ENCODE data around the gene IFIT1B. TPM values are rescaled to one million over a fixed set of nuclear protein-coding genes. Genes with fewer than 3 reads are reported as not detected.

The IFIT1B gene
- total RNA-seq, 1 experiment from 2014 or later: not detected

GRCh38 chr10:89367529-89367928, 10.3 kb upstream of the IFIT1B start:
- no peak for TF ChIP-seq CTCF (conservative IDR thresholded peaks at IDR 0.05; ENCODE audit: low read depth, low read length)
- no peak for TF ChIP-seq EZH2 (IDR thresholded peaks at IDR 0.05; ENCODE audit: borderline replicate concordance, low read depth, low read length, poor library complexity, severe bottlenecking)
- ChIA-PET CTCF (no interaction called here), POLR2A (ENCODE audit: low non-redundant PET) (no interaction called here)
- H3K27ac ChIP-seq (ENCODE audit: low read depth, low read length, poor library complexity, severe bottlenecking): no peak overlapping the region
- intact Hi-C loops (cut with micrococcal nuclease; ENCODE audit: unreplicated experiment): loop anchor here (5.0 kb wide), 1 partner anchor 75 kb away; no protein-coding TSS in a partner anchor
- no peaks in the 10 kb centered on the region for H3K27me3 ChIP-seq (replicated peaks; ENCODE audit: insufficient read depth, low read depth, low read length, poor library complexity)
- DNase-seq (ENCODE audit: low spot score): no peak
- BruUV-seq (replicated peaks): no TSS peak
- no peak overlapping the region for H3K4me3 ChIP-seq (ENCODE audit: low read depth, low read length, poor library complexity, severe bottlenecking)
- H3K9me3 ChIP-seq (ENCODE audit: low read depth, low read length, poor library complexity, severe bottlenecking): no peaks in the 10 kb centered on the region
- H3K36me3 ChIP-seq (ENCODE audit: insufficient read depth, low read length, poor library complexity, severe bottlenecking): no peaks in the 10 kb centered on the region
- peaks cover 10% of the 10 kb centered on the region for H3K4me1 ChIP-seq (ENCODE audit: insufficient read depth, low read length, poor library complexity, severe bottlenecking)

GRCh38 chr10:89368129-89368528, 9.7 kb upstream of the IFIT1B start:
- Histone ChIP-seq H3K27ac (ENCODE audit: low read depth, low read length, poor library complexity, severe bottlenecking) (no peak overlapping the region), H3K36me3 (ENCODE audit: insufficient read depth, low read length, poor library complexity, severe bottlenecking) (no peaks in the 10 kb centered on the region), H3K4me1 (ENCODE audit: insufficient read depth, low read length, poor library complexity, severe bottlenecking) (peaks cover 10% of the 10 kb centered on the region), H3K27me3 (replicated peaks; ENCODE audit: insufficient read depth, low read depth, low read length, poor library complexity) (no peaks in the 10 kb centered on the region), H3K9me3 (ENCODE audit: low read depth, low read length, poor library complexity, severe bottlenecking) (no peaks in the 10 kb centered on the region), H3K4me3 (ENCODE audit: low read depth, low read length, poor library complexity, severe bottlenecking) (no peak overlapping the region)
- ChIA-PET CTCF (no interaction called here), POLR2A (ENCODE audit: low non-redundant PET) (no interaction called here)
- no peak for DNase-seq (ENCODE audit: low spot score)
- no peak for TF ChIP-seq CTCF (conservative IDR thresholded peaks at IDR 0.05; ENCODE audit: low read depth, low read length)
- no peak for TF ChIP-seq EZH2 (IDR thresholded peaks at IDR 0.05; ENCODE audit: borderline replicate concordance, low read depth, low read length, poor library complexity, severe bottlenecking)
- intact Hi-C loops (cut with micrococcal nuclease; ENCODE audit: unreplicated experiment): loop anchor here (5.0 kb wide), 1 partner anchor 76 kb away; no protein-coding TSS in a partner anchor
- BruUV-seq (replicated peaks): no TSS peak

GRCh38 chr10:89369156-89370105, 8.4 kb upstream of the IFIT1B start:
- no peaks in the 10 kb centered on the region for H3K9me3 ChIP-seq (ENCODE audit: low read depth, low read length, poor library complexity, severe bottlenecking)
- CTCF ChIA-PET: interaction anchor here (0.7 to 1.9 kb wide), 4 partner anchors 8 to 152 kb away, joined by 3 to 5 read pairs (median 4); partner anchors contain the start of gene IFIT2
- H3K36me3 ChIP-seq (ENCODE audit: insufficient read depth, low read length, poor library complexity, severe bottlenecking): no peaks in the 10 kb centered on the region
- POLR2A ChIA-PET (ENCODE audit: low non-redundant PET): no interaction called here
- intact Hi-C loops (cut with micrococcal nuclease; ENCODE audit: unreplicated experiment): loop anchor here (5.0 kb wide), 1 partner anchor 77 kb away; no protein-coding TSS in a partner anchor
- DNase-seq (ENCODE audit: low spot score): peak; percentile 62
- no peak overlapping the region for H3K4me3 ChIP-seq (ENCODE audit: low read depth, low read length, poor library complexity, severe bottlenecking)
- no TSS peak for BruUV-seq (replicated peaks)
- peaks cover 15% of the 10 kb centered on the region for H3K4me1 ChIP-seq (ENCODE audit: insufficient read depth, low read length, poor library complexity, severe bottlenecking)
- H3K27ac ChIP-seq (ENCODE audit: low read depth, low read length, poor library complexity, severe bottlenecking): no peak overlapping the region
- TF ChIP-seq EZH2 (IDR thresholded peaks at IDR 0.05; ENCODE audit: borderline replicate concordance, low read depth, low read length, poor library complexity, severe bottlenecking) (no peak), CTCF (conservative IDR thresholded peaks at IDR 0.05; ENCODE audit: low read depth, low read length) (peak; percentile 82)
- no peaks in the 10 kb centered on the region for H3K27me3 ChIP-seq (replicated peaks; ENCODE audit: insufficient read depth, low read depth, low read length, poor library complexity)

Data from A673 (cell line).